Kidney epithelial cell (primary cell): ENCODE results near the gene SIGLEC11. TPM values are rescaled to one million over a fixed set of nuclear protein-coding genes. Genes with fewer than 3 reads are reported as not detected.
"Not testable (repeated sequence)": the region's sequence is repeated elsewhere in the genome, so short reads cannot be mapped to it uniquely, and the experiment has no call there.

ENCODE experiments used
- DNase-seq: peaks from one replicate; pipeline ENCODE4 v3.0.0-alpha.2; 2010; ENCODE audit warnings: low read depth
- H3K27me3 ChIP-seq: 2 replicates; pipeline ENCODE4 v1.6.0; 2011; ENCODE audit warnings: low read length; ENCODE audit not compliant: control insufficient read depth, insufficient read depth
- H3K36me3 ChIP-seq: 2 replicates; pipeline ENCODE4 v1.5.1; 2011; ENCODE audit warnings: low read length; ENCODE audit not compliant: control insufficient read depth, insufficient read depth
- H3K4me3 ChIP-seq: 2 replicates; pipeline ENCODE4 v1.5.1; 2011; ENCODE audit warnings: low read depth, mild to moderate bottlenecking, control low read depth, low read length
- total RNA-seq: library from RNA; depleted of rRNA; stranded (reverse); fragments of >200 nt; gene quantifications from 2 replicates; pipeline ENCODE4 v1.2.3, GENCODE V29; 2015
- TF ChIP-seq, protein P1 (sequence below): IDR thresholded peaks from 2 replicates; pipeline ENCODE4 v1.5.1; 2011; ENCODE audit warnings: mild to moderate bottlenecking, moderate library complexity, low read length, control low read depth, inconsistent platforms; ENCODE audit not compliant: insufficient read depth, poor library complexity, severe bottlenecking

SIGLEC11 gene, protein sequence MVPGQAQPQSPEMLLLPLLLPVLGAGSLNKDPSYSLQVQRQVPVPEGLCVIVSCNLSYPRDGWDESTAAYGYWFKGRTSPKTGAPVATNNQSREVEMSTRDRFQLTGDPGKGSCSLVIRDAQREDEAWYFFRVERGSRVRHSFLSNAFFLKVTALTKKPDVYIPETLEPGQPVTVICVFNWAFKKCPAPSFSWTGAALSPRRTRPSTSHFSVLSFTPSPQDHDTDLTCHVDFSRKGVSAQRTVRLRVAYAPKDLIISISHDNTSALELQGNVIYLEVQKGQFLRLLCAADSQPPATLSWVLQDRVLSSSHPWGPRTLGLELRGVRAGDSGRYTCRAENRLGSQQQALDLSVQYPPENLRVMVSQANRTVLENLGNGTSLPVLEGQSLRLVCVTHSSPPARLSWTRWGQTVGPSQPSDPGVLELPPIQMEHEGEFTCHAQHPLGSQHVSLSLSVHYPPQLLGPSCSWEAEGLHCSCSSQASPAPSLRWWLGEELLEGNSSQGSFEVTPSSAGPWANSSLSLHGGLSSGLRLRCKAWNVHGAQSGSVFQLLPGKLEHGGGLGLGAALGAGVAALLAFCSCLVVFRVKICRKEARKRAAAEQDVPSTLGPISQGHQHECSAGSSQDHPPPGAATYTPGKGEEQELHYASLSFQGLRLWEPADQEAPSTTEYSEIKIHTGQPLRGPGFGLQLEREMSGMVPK
- total RNA-seq = not detected in 2 replicates

DNA sequence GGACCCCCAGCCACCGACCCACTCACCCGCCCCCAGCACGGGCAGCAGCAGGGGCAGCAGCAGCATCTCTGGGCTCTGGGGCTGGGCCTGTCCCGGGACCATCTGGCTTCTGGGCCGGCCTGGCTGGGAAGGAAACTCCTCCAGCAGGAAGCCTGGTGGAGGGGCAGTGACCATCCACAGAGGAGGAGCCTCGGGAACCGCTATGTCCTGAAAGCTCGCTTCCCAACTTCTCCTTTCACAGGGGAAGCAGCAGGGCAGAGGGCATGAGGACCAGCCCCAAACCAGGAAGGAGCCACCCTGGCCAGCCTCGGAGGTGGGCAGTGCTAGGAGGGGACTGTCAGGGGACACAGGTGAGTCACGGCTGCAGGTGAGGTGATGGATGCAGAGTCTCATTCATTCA, at the start of gene SIGLEC11:
Gene SIGLEC11 (minus strand): TSS at position 193 of the 400 bp plus-strand sequence. CDS start 91 bp downstream, at position 102.
- H3K27me3 ChIP-seq, H3K36me3 ChIP-seq, DNase-seq, H3K4me3 ChIP-seq: not testable (repeated sequence)

DNA sequence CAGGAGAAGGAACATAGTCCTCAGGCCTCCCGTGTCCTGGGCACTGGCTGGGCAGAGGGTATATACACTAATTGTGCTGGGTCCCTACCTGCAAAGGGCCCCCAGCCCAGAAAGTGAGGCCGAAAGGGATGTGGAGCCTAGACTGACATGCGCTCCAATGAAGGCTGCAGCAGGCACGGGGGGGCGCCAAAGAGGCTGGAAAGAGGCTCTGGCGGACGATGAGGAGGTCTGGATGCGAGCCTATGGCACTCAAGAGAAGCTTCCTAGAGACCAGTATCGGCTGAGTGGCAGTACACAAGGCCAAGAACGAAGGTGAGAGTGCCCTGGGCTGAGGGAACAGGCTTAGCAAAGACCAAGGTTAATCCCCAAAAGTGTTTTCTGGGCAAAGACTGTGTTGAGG, 47.6 kb upstream of the SIGLEC11 start:
- no peak overlapping the region for H3K4me3 ChIP-seq
- no peak for DNase-seq
- no peaks in the 10 kb centered on the region for H3K27me3 ChIP-seq
- no peaks in the 10 kb centered on the region for H3K36me3 ChIP-seq
- TF ChIP-seq, protein P1, sequence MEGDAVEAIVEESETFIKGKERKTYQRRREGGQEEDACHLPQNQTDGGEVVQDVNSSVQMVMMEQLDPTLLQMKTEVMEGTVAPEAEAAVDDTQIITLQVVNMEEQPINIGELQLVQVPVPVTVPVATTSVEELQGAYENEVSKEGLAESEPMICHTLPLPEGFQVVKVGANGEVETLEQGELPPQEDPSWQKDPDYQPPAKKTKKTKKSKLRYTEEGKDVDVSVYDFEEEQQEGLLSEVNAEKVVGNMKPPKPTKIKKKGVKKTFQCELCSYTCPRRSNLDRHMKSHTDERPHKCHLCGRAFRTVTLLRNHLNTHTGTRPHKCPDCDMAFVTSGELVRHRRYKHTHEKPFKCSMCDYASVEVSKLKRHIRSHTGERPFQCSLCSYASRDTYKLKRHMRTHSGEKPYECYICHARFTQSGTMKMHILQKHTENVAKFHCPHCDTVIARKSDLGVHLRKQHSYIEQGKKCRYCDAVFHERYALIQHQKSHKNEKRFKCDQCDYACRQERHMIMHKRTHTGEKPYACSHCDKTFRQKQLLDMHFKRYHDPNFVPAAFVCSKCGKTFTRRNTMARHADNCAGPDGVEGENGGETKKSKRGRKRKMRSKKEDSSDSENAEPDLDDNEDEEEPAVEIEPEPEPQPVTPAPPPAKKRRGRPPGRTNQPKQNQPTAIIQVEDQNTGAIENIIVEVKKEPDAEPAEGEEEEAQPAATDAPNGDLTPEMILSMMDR = no peak

DNA sequence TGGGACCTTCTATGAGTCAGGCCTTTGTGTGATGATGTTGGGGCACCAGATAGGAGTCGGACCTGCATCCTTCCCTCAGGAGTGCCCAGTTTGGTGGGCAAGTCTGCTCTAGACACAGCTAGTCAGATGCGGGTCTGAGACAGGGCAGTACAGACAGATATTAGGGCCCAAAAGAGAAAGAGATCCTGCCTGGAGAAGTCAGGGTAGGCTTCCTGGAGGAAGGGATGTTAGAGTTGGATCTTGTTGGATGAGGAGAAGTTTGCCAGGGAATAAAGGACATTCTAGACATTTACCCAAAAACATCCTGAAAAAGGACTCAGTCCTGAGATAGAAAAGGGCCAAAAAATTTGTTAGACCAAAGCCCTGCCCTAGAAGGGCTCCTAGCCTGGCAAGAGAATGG, 47.0 kb upstream of the SIGLEC11 start:
- no peaks in the 10 kb centered on the region for H3K36me3 ChIP-seq
- TF ChIP-seq, protein P1 = no peak
- H3K27me3 ChIP-seq = no peaks in the 10 kb centered on the region
- DNase-seq = no peak
- H3K4me3 ChIP-seq = no peak overlapping the region

DNA sequence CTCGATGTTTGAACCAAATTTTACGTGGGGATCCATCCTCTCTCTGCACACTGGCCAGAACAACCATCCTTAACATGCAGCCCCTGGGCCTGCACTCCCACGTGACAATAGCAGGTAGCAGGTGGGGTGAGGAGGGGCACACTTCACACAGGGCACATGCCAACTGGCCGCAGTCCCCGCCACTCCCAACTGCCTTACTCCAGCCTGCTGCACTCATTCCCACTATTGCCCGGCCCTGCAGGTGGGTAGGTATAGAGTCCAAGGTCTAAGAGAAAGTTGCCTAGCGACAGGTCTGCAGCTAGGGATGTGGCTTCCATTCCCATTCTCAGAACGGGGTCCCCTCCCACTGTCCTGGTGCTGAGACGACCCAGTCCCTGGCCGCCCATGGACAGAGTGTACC, 46.2 kb upstream of the SIGLEC11 start:
- DNase-seq = no peak
- TF ChIP-seq, protein P1 = no peak
- Histone ChIP-seq H3K4me3 (no peak overlapping the region), H3K36me3 (no peaks in the 10 kb centered on the region), H3K27me3 (no peaks in the 10 kb centered on the region)

DNA sequence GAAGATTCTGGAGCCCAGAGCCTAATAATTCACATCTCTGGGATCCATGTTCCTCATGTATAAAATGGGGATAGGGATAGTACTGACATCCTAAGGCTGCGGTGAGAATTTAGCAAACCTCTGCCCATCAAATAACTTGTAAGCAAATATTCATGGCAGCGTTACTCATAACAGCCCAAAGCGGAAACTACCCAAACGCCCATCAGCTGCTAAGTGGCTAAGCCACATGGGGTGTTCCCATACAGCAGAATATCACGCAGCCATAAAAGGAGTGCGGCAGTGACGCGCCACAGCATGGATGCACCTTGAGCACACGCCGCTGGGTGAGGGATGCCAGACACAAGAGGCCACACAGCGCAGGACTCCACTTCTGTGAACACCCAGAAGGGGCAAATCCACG, 44.5 kb upstream of the SIGLEC11 start:
- TF ChIP-seq, protein P1 = no peak
- Histone ChIP-seq H3K4me3 (no peak overlapping the region), H3K36me3 (no peaks in the 10 kb centered on the region), H3K27me3 (no peaks in the 10 kb centered on the region)
- no peak for DNase-seq

DNA sequence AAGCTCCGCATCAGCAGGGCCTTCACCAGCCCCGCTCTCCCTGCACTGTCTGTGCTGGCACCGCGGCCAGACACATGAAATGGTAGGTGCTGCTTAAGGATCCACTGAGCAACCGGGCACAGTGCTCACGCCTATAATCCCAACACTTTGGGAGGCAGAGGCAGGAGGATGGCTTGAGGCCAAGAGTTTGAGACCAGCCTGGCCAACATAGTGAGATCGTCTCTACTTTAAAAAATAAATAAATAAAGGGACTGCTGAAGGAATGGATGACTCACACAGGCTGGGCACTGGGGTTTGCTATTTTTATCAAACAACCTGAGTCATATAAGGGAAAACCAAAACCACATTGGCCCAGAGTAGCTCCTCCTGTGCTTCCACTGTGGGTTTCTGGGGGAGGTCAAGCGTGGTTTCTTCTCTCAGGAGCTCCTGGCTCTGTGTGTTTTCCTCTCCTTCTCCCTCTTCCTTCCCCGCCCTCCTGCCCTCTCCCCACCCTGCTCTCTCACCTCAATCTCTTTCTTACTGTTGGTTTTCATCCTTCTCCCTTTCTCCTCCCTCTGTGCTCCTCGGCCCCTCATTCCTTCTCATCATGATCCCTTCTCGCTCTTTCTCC, 42.9 kb upstream of the SIGLEC11 start:
- Histone ChIP-seq H3K4me3 (no peak overlapping the region), H3K27me3 (no peaks in the 10 kb centered on the region), H3K36me3 (no peaks in the 10 kb centered on the region)
- TF ChIP-seq, protein P1 = no peak
- DNase-seq = peak; percentile 83
